ENCODE measurements around the gene WASF2.
"Not testable (repeated sequence)": the region's sequence is repeated elsewhere in the genome, so short reads cannot be mapped to it uniquely, and the experiment has no call there.

WASF2 gene

DNA sequence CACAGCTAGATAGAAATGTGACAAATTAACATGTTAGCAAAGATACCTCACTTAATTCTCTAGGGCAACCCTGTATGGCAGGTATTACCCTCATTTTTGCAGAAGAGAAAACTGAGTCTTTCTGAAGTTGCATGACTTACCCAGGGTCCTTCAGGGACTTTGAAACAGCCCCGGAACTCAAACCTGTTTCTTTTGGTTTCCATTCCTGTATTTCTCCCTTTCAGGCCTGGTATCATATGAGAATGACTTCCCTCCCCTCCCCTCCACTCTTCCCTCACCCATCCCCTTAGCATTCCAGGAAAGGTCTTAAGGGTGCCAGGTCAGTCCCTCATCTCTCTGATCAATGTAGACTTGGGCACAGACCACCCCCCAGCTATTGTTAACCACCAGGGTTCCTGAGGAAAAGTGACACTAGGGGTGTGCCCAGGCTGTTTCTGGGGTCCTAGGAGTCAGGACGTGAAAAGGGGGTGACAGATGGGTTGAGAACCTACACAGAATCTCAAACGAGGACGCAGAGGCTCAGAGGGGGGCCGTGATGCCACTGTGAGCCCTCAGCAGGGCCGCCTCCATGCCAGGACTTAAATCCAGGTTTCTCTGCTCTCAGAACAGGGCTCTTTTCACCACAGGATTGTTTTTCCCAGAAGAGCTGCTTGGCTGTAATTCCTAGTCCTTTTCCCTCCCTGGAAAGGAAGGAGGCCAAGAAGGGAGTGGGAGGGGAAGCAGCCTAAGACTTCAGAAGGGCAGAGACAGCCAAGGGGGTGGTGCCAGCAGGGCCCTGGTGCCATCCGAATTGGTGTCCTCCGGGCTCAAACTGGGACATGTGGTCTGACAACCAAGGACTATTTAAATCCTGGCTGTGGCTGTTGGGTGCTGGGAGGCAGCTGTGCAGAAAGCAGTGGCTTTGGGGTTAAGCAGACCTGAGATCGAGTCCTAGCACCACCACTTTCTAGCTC is 2.1 kb upstream of the WASF2 start:
- H3K4me3 Mint-ChIP-seq, result no peak overlapping the region
- peaks cover 30% of the 10 kb centered on the region for H3K4me1 Mint-ChIP-seq (ENCODE audit: low read depth)
- no peaks in the 10 kb centered on the region for H3K27me3 Mint-ChIP-seq
- peaks cover 7% of the 10 kb centered on the region for H3K36me3 Mint-ChIP-seq (ENCODE audit: low read depth)
- H3K9me3 Mint-ChIP-seq, result no peaks in the 10 kb centered on the region
- peak overlapping the region; percentile 23 for H3K27ac Mint-ChIP-seq
- no peak for DNase-seq

DNA sequence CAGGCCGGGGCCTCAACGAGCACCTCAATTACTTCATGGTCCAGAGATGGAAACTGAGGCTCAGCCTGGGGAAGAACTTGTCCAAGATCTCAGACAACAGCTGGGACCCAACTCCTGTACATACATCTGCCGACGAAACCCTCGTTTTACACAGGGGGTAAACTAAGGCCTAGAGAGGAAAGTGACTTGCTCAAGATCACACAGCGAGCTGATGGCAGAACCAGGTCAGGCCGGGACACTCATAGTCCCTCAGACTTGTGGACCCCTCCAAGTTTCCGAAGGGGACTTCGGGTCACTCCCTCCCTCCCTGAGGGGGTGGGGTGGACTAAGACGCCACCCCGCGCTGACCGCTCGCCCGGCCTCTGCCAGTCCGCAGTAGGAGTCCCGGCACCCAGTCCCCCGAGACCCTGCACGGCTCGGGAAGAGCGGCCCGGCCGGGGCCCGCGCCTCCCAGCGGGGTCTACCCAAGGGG is 430 bp downstream of the WASF2 start:
- peaks cover 13% of the 10 kb centered on the region for H3K36me3 Mint-ChIP-seq (ENCODE audit: low read depth)
- H3K9me3 Mint-ChIP-seq, result no peaks in the 10 kb centered on the region
- no peak for DNase-seq
- H3K27ac Mint-ChIP-seq, result peak overlapping the region; percentile 99
- H3K27me3 Mint-ChIP-seq, result no peaks in the 10 kb centered on the region
- H3K4me3 Mint-ChIP-seq, result peak overlapping the region; percentile 98
- H3K4me1 Mint-ChIP-seq (ENCODE audit: low read depth), result peaks cover 37% of the 10 kb centered on the region

DNA sequence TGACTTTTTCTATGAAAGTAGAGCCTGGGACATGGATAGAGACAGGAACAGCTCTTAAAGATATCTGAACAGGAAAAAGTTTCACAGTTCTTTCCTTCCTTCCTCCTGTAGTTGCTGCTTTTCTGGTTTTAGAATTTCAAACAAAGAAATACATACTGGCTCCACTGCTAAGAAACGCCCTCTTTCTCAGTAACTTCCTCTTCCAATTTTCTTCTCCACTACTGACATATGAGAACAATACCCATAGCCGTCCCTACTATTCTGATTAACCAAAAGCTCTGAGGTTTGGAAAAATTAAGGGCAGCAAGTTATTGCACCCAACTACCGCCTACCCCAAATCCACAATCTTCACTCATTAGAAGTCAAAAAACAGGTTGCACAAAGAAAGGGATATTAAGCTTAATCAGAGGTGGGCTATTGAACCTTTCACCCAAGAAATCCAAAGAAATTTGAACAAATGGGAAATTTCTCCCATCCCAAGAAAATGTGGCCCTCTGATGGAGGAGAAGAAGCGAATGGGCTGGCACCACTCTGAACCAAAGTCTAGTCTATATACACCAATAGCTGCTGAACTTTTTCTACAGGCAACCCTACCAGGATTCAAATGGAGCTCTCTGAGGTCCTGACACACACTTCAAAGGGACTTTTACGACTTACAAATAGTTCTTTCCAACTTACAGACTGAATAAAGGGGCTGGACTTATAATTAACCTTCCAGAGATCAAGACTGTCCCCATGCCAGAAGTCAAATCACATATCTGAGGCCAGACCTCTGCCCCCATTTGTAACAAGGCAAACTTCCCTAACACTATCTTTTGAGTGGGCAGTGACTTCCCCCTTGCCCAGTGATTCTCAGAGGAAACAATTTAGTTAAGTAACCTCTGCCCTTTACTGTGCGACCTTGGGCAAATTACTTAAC is 1.7 kb downstream of the WASF2 start:
- Mint-ChIP-seq H3K4me3 (peak overlapping the region; percentile 98), H3K36me3 (ENCODE audit: low read depth) (peaks cover 26% of the 10 kb centered on the region), H3K27ac (peak overlapping the region; percentile 99), H3K4me1 (ENCODE audit: low read depth) (peaks cover 46% of the 10 kb centered on the region), H3K27me3 (no peaks in the 10 kb centered on the region), H3K9me3 (no peaks in the 10 kb centered on the region)
- DNase-seq, result peak; percentile 23

DNA sequence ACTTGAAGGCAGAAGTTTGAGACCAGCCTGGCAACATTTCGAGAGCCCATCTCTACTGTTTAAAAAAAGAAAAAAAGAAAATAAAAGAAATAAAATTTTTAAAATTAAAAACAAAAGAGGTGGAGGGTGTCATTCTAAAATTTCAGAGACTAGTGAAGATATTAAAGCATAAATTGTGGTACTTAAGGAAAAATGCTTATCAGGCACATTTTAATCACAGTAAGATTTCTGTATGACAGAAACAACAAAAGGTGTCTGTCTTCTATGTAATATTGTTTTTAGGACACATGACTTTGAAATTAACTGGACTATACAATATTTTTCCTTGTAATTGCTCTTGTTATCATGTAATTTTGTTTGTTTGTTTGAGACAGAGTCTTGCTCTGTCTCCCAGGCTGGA is 4.6 kb downstream of the WASF2 start:
- no peaks in the 10 kb centered on the region for H3K27me3 Mint-ChIP-seq
- peaks cover 57% of the 10 kb centered on the region for H3K4me1 Mint-ChIP-seq (ENCODE audit: low read depth)
- DNase-seq, result no peak
- no peak overlapping the region for H3K27ac Mint-ChIP-seq
- no peaks in the 10 kb centered on the region for H3K9me3 Mint-ChIP-seq
- H3K4me3 Mint-ChIP-seq, result no peak overlapping the region
- H3K36me3 Mint-ChIP-seq (ENCODE audit: low read depth), result peaks cover 38% of the 10 kb centered on the region

DNA sequence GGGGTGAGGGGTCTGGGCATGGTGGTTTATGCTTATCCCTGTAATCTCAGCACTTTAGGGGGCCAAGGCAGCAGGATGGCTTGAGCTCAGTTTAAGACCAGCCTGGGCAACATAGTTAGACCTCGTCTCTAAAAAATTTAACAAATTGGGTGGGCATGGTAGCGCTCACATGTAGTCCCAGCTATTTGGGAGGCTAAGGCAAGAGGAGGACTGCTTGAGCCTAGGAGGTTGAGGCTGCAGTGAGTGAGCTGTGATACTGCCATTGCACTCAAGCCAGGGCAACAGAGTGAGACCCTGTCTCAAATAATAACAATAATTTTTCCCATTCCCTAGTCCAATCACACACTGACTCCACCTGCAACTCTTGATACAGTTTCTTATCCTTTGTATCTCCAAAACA is 6.3 kb downstream of the WASF2 start:
- peaks cover 61% of the 10 kb centered on the region for H3K4me1 Mint-ChIP-seq (ENCODE audit: low read depth)
- peaks cover 38% of the 10 kb centered on the region for H3K36me3 Mint-ChIP-seq (ENCODE audit: low read depth)

DNA sequence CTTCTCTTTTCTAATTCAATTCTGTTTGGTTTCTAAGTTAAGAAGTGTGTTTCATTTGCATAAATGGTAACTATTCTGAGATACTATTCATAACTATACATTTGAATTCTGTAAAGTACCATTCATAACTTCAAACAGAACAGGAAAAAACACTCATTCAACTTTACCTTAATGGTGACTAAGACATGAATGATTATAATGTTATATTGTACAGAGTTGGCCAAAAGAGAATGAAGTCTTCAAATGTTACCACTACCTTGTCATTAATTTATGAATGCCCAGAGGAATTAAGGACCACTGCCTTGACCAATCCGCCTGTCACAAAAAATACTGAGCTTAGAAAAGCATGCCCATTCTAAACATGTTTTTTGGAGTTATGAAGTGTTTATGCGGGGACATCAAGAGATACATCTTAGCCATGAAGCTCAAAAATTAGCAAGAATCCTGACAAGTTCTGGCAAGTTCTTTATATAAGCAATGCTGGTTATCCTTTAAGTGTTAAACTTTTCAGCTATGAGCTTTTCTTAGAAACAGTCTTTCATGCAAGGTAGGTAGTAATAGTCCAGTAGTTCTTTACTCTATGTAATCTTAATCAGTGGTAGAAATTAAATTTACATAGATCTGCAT is 7.9 kb downstream of the WASF2 start:
- peaks cover 62% of the 10 kb centered on the region for H3K4me1 Mint-ChIP-seq (ENCODE audit: low read depth)
- peak overlapping the region; percentile 56 for H3K4me3 Mint-ChIP-seq
- peak overlapping the region; percentile 93 for H3K27ac Mint-ChIP-seq
- H3K27me3 Mint-ChIP-seq, result no peaks in the 10 kb centered on the region
- peaks cover 44% of the 10 kb centered on the region for H3K36me3 Mint-ChIP-seq (ENCODE audit: low read depth)
- no peak for DNase-seq
- H3K9me3 Mint-ChIP-seq, result no peaks in the 10 kb centered on the region

More for the DNA sequence above, 6.3 kb downstream of the WASF2 start:
- Mint-ChIP-seq H3K9me3 (no peaks in the 10 kb centered on the region), H3K27ac (peak overlapping the region; percentile 47), H3K4me3 (no peak overlapping the region), H3K27me3 (no peaks in the 10 kb centered on the region)
- DNase-seq, result peak; percentile 6

DNA sequence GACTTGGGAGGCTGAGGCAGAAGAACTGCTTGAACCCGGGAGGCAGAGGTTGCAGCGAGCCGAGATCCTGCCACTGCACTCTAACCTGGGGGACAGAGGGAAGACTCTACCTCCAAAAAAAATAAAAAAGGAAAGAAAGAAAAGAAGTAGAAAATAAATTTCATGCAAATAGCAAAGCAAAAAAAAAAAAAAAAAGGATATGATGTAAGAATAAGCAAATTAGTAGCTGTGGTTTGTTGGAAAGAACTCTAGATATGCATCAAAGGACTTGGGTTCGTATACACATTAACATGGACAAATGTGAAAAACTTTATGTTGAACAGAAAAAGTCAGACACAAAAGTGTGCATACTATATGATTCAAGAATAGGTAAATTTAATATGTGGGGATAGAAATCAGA is 11.9 kb downstream of the WASF2 start:
- peaks cover 81% of the 10 kb centered on the region for H3K4me1 Mint-ChIP-seq (ENCODE audit: low read depth)
- H3K9me3 Mint-ChIP-seq, result no peaks in the 10 kb centered on the region
- H3K4me3 Mint-ChIP-seq, result no peak overlapping the region
- no peaks in the 10 kb centered on the region for H3K27me3 Mint-ChIP-seq
- DNase-seq, result no peak
- peaks cover 40% of the 10 kb centered on the region for H3K36me3 Mint-ChIP-seq (ENCODE audit: low read depth)
- peak overlapping the region; percentile 71 for H3K27ac Mint-ChIP-seq

DNA sequence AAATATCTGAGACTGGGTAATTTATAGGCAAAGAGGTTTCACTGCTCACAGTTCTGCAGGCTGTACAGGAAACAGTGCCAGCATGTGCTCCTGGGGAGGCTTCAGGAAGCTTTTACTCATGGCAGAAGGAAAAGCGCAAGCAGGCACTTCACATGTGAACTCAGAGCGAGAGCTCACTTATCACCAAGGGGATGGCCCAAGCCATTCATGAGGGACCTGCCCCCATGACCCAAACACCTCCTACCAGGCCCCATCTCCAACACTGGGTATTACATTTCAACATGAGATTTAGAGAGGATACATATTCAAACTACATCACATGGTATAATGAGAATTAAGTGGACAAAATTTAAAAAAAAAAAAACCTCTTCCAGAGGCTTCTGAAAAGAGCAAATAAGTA is 13.7 kb downstream of the WASF2 start:
- Mint-ChIP-seq H3K4me1 (ENCODE audit: low read depth) (peaks cover 75% of the 10 kb centered on the region), H3K36me3 (ENCODE audit: low read depth) (peaks cover 39% of the 10 kb centered on the region), H3K9me3 (no peaks in the 10 kb centered on the region), H3K4me3 (no peak overlapping the region), H3K27ac (peak overlapping the region; percentile 76), H3K27me3 (no peaks in the 10 kb centered on the region)
- no peak for DNase-seq

DNA sequence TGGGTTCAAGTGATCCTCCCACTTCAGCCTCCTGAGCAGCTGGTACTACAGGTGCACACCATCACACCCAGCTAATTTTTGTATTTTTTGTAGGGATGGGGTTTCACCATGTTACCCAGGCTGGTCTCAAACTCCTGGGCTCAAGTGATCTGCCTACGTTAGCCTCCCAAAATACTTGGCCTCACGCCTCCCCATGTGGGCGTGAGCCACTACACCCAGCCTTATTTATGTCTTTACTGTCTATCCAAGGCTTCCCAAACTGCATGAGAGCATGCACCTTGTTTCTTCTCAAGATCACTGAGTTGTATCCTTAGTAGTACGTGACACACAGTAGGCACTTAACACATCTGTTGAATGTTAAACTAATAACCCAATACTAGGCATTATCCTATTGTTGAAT is 14.2 kb downstream of the WASF2 start:
- Mint-ChIP-seq H3K36me3 (ENCODE audit: low read depth) (peaks cover 42% of the 10 kb centered on the region), H3K27me3 (no peaks in the 10 kb centered on the region), H3K9me3 (no peaks in the 10 kb centered on the region), H3K4me1 (ENCODE audit: low read depth) (peaks cover 73% of the 10 kb centered on the region), H3K27ac (peak overlapping the region; percentile 42), H3K4me3 (no peak overlapping the region)
- DNase-seq, result no peak

DNA sequence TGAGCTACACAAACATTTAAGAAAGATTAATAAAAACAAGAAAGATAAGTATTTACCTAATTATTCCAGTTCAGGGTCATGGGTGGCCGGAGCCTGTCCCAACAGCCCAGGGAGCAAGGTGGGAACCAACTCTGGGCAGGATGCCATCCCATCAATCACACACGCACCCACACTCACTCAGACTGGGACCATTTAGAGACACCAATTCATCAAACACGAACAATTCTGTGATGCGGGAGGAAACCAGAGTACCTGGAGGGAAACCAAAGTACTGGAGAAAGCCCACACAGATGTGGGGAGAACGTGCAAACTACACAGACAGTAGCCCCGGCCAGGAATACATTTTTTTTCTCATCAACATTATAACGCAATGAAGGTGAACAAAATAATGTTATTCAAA is 16.2 kb downstream of the WASF2 start:
- Mint-ChIP-seq H3K4me3 (peak overlapping the region; percentile 26), H3K9me3 (no peaks in the 10 kb centered on the region), H3K27me3 (no peaks in the 10 kb centered on the region), H3K4me1 (ENCODE audit: low read depth) (peaks cover 82% of the 10 kb centered on the region), H3K36me3 (ENCODE audit: low read depth) (peaks cover 52% of the 10 kb centered on the region), H3K27ac (peak overlapping the region; percentile 24)
- DNase-seq, result no peak

DNA sequence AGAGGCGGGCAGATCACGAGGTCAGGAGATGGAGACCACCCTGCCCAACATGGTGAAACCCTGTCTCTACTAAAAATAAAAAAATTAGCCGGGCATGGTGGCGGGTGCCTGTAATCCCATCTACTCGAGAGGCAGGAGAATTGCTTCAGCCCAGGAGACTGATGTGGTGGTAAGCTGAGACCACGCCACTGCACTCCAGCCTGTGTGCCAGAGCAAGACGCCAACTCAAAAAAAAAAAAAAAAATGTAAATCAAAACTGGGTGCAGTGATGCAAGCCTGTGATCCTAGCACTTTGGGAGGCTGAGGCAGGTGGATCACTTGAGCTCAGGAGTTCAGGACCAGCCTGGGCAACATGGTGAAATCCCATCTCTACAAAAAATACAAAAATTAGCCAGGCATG is 17.9 kb downstream of the WASF2 start:
- H3K27me3 Mint-ChIP-seq, DNase-seq, H3K9me3 Mint-ChIP-seq, H3K4me3 Mint-ChIP-seq, H3K27ac Mint-ChIP-seq: not testable (repeated sequence)
- peaks cover 49% of the 10 kb centered on the region for H3K36me3 Mint-ChIP-seq (ENCODE audit: low read depth)
- H3K4me1 Mint-ChIP-seq (ENCODE audit: low read depth), result peaks cover 83% of the 10 kb centered on the region

DNA sequence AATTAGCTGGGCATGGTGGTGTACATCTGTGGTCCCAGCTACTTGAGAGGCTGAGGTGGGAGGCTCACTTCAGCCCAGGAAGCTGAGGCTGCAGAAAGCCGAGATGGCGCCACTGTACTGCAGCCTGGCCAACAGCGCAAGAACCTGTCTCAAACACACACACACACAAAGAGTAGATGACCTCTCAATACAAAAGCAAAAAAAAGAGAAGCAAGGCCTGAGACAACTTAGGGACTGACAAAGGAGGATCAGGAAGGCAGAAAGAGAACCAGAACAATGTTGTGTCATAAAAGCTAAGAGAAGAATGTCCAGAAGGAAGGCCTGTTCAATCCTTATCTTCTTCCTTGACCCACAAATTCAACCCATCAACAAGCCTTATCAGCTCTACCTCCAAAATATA is 18.5 kb downstream of the WASF2 start:
- H3K9me3 Mint-ChIP-seq, result no peaks in the 10 kb centered on the region
- no peaks in the 10 kb centered on the region for H3K27me3 Mint-ChIP-seq
- H3K4me1 Mint-ChIP-seq (ENCODE audit: low read depth), result peaks cover 78% of the 10 kb centered on the region
- no peak for DNase-seq
- H3K36me3 Mint-ChIP-seq (ENCODE audit: low read depth), result peaks cover 43% of the 10 kb centered on the region
- H3K27ac Mint-ChIP-seq, result peak overlapping the region; percentile 20
- H3K4me3 Mint-ChIP-seq, result no peak overlapping the region

DNA sequence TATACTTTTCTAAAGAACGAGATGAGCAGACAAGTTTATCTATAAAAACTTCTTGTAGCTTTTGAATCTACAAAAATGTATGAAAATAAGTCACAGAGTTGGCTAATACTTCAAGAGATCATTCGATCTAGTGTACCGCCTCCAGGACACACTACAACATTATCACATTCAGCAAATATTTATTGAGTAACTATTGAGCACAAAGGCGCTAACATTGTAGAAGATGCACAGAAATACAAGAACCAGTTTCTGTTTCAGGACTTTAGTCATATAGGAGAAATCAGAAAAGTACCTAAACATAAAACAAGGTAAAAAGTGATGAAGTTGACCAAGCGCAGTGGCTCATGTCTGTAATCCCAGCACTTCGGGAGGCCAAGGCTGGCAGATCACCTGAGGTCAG is 20.6 kb downstream of the WASF2 start:
- Mint-ChIP-seq H3K27ac (peak overlapping the region; percentile 77), H3K9me3 (no peaks in the 10 kb centered on the region), H3K4me1 (ENCODE audit: low read depth) (peaks cover 77% of the 10 kb centered on the region), H3K27me3 (no peaks in the 10 kb centered on the region), H3K36me3 (ENCODE audit: low read depth) (peaks cover 48% of the 10 kb centered on the region), H3K4me3 (no peak overlapping the region)
- DNase-seq, result no peak

DNA sequence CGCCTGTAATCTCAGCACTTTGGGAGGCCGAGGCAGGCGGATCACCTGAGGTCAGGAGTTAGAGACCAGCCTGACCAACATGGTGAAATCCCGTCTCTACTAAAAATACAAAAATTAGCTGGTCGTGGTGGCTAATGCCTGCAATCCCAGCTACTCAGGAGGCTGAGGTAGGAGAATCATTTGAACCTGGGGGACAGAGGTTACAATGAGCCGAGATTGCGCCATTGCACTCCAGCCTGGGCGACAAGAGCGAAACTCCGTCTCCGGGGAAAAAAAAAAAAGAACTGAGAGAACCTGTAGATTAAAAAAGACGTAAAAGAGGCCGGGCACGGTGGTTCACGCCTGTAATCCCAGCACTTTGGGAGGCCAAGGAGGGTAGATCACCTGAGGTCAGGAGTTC is 21.6 kb downstream of the WASF2 start:
- Mint-ChIP-seq H3K27ac (peak overlapping the region; percentile 77), H3K36me3 (ENCODE audit: low read depth) (peaks cover 46% of the 10 kb centered on the region), H3K4me1 (ENCODE audit: low read depth) (peaks cover 68% of the 10 kb centered on the region)
- H3K4me3 Mint-ChIP-seq, H3K9me3 Mint-ChIP-seq, DNase-seq, H3K27me3 Mint-ChIP-seq: not testable (repeated sequence)
